RWPE1 (cell line): ENCODE results near the gene PCSK1N.
"Not testable (repeated sequence)": the region's sequence is repeated elsewhere in the genome, so short reads cannot be mapped to it uniquely, and the experiment has no call there.

Source experiments
- CTCF ChIA-PET: fragments of 350-600 bp; sonication (Branson Sonifier 250); formaldehyde crosslinking; extraction: SDS; loops from one replicate; lab custom pipeline; 2021; lab: Yijun Ruan, JAX
- POLR2A ChIA-PET: fragments of 400-600 bp; formaldehyde crosslinking; extraction: SDS; loops from one replicate; lab custom pipeline; 2020; ENCODE audit warnings: antibody characterized with exemption; ENCODE audit not compliant: low non-redundant PET; lab: Yijun Ruan, JAX
- DNase-seq: peaks from one replicate; pipeline ENCODE4 v3.0.0; 2012; ENCODE audit warnings: low spot score
- H3K27ac ChIP-seq: fragments of 450-650 bp; 2 replicates; pipeline ENCODE4 v1.5.1; 2017
- TF ChIP-seq, protein P1 (sequence below): fragments of 450-650 bp; conservative IDR thresholded peaks from 2 replicates; pipeline ENCODE4 v1.5.1; 2017; ENCODE audit warnings: low read depth, mild to moderate bottlenecking

PCSK1N gene

GRCh38 chrX:48824066-48824465 lies 11.3 kb downstream of the PCSK1N start:
- TF ChIP-seq, protein P1, sequence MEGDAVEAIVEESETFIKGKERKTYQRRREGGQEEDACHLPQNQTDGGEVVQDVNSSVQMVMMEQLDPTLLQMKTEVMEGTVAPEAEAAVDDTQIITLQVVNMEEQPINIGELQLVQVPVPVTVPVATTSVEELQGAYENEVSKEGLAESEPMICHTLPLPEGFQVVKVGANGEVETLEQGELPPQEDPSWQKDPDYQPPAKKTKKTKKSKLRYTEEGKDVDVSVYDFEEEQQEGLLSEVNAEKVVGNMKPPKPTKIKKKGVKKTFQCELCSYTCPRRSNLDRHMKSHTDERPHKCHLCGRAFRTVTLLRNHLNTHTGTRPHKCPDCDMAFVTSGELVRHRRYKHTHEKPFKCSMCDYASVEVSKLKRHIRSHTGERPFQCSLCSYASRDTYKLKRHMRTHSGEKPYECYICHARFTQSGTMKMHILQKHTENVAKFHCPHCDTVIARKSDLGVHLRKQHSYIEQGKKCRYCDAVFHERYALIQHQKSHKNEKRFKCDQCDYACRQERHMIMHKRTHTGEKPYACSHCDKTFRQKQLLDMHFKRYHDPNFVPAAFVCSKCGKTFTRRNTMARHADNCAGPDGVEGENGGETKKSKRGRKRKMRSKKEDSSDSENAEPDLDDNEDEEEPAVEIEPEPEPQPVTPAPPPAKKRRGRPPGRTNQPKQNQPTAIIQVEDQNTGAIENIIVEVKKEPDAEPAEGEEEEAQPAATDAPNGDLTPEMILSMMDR, result no peak
- DNase-seq, result no peak
- POLR2A ChIA-PET, result no interaction called here
- CTCF ChIA-PET, result interaction anchor here (0.6 kb wide), 1 partner anchor 194 kb away, joined by 3 read pairs; no protein-coding TSS in a partner anchor
- no peak overlapping the region for H3K27ac ChIP-seq

DNA sequence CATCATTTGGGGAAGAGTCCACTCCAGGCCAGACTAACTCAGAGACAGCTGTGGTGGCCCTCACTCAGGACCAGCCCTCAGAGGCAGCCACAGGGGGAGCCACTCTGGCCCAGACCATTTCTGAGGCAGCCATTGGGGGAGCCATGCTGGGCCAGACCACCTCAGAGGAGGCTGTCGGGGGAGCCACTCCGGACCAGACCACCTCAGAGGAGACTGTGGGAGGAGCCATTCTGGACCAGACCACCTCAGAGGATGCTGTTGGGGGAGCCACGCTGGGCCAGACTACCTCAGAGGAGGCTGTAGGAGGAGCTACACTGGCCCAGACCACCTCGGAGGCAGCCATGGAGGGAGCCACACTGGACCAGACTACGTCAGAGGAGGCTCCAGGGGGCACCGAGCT lies 12.4 kb downstream of the PCSK1N start:
- DNase-seq, result no peak
- ChIA-PET CTCF (interaction anchor here (0.9 kb wide), 1 partner anchor 78 kb away, joined by 5 read pairs; no protein-coding TSS in a partner anchor), POLR2A (no interaction called here)
- H3K27ac ChIP-seq, result no peak overlapping the region
- TF ChIP-seq, protein P1, result no peak

DNA sequence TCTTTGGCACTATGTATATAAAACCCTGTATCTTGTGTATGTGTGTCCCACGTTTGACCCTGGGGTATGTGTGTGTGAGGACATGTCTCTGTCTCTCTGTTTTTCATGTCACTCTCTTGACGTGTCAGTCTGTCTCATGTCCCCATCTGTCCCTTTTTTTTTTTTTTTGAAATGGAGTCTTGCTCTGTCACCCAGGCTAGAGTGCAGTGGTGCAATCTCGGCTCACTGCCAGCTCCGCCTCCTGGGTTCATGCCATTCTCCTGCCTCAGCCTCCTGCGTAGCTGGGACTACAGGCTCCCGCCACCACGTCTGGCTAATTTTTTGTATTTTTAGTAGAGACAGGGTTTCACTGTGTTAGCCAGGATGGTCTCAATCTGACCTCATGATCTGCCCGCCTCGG lies 16.0 kb downstream of the PCSK1N start:
- CTCF ChIA-PET, H3K27ac ChIP-seq, DNase-seq, POLR2A ChIA-PET: not testable (repeated sequence)

- no peak for DNase-seq
- ChIA-PET CTCF (no interaction called here), POLR2A (no interaction called here)
- no peak overlapping the region for H3K27ac ChIP-seq
- TF ChIP-seq, protein P1, result no peak
These were observed 16.5 kb downstream of the PCSK1N start for GRCh38 chrX:48818866-48819265.

DNA sequence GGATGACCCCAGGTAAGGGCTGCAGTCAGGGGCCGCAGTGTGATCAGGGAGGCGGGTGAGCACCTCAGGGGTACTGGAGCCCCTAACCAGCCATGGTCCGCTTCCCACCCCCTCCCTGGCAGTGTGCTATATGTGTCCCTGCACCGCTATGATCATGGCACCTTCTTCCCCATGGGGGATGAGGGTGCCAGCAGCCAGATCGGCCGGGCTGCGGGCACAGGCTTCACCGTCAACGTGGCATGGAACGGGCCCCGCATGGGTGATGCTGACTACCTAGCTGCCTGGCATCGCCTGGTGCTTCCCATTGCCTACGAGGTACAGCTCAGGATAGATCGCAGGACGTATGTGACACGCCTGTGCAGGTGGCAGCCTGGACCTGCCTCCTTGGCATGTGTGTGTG lies 17.3 kb downstream of the PCSK1N start:
- ChIA-PET POLR2A (no interaction called here), CTCF (no interaction called here)
- no peak for DNase-seq
- TF ChIP-seq, protein P1, result no peak
- H3K27ac ChIP-seq, result no peak overlapping the region

GRCh38 chrX:48816014-48816810 lies 19.2 kb downstream of the PCSK1N start:
- POLR2A ChIA-PET, result no interaction called here
- TF ChIP-seq, protein P1, result no peak
- CTCF ChIA-PET, result no interaction called here

DNA sequence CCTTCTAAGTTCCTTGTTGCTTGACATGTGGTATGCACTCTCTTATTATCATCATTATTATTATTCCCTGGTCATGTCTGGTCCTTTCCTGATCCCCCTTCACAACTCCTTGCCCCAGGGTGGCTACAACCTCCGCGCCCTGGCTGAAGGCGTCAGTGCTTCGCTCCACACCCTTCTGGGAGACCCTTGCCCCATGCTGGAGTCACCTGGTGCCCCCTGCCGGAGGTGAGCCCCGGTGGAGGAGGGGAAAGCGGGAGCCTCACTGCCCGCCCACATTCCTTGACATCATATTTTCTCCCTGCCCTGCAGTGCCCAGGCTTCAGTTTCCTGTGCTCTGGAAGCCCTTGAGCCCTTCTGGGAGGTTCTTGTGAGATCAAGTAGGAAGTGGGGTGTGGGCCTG lies 20.1 kb downstream of the PCSK1N start:
- POLR2A ChIA-PET, result no interaction called here
- DNase-seq, result no peak
- H3K27ac ChIP-seq, result no peak overlapping the region
- CTCF ChIA-PET, result no interaction called here
- TF ChIP-seq, protein P1, result no peak

More at GRCh38 chrX:48816014-48816810, 19.2 kb downstream of the PCSK1N start:
- no peak overlapping the region for H3K27ac ChIP-seq
- no peak for DNase-seq
